CD4-positive, alpha-beta T cell treated with Interleukin-4 for 1 hour (primary cell): ENCODE measurements around the gene VASH1.
A peak's percentile ranks its signal among the peaks of the same experiment; 100 is the strongest.

ENCODE experiments used
- DNase-seq, 2 donors: peaks; one replicate each; pipeline ENCODE4 v3.0.0-alpha.2; 2020 to 2022

The VASH1 gene

DNA sequence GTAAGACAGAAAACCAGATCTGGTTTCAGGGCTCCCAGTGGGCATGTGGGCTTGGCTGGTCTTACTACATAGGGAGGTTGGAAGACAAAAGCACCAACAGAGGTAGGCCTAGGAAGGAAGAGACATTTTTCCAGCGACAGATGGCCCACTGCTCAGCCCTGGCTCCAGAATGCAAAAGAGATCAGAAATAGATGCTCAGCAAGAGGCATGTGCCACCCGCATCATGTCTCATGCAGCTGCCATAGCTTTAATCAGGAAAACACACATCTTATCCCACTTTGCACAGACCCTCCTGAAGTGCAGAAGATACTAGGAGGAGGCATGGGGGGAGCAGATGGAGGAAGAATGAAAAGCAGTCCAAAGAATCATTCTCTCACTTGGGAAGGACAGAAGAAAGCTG, 25.3 kb downstream of the VASH1 start:
- no peak for DNase-seq

DNA sequence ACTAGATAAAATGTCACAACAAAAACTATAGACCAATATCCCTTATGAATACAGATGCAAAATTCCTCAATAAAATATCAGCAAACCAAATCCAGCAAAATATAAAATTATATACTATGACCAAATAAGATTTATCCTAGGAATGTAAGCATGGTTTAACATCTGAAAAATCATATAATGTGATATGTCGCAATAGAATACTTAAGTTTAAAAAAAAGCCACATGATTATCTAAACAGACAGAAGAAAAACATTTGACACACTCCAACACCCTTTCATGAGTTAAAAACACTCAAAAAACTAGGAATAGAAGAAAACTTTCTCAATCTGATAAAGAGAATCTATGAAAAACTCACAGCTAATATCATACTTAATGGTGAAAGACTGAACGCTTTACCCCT, 31.2 kb downstream of the VASH1 start:
- no peak for DNase-seq

DNA sequence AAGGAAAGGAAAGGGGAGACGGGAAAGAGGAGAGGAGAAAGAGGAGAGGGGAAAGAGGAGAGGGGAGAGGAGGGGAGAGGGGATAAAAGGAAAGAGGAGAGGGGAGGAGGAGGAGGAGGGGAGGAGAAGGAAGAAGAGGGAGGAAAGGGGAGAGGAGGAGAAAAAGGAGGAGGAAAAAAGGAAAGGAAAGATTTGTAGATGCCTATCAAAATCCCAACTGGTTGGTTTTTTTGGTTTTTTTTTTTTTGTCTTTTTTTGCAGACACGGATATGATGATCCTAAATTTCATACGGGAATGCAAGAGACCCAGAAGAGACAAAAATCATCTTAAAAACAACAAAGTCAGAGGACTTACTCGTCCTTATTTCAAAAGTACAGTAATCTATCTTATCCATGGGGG, 32.1 kb downstream of the VASH1 start:
- no peak for DNase-seq

DNA sequence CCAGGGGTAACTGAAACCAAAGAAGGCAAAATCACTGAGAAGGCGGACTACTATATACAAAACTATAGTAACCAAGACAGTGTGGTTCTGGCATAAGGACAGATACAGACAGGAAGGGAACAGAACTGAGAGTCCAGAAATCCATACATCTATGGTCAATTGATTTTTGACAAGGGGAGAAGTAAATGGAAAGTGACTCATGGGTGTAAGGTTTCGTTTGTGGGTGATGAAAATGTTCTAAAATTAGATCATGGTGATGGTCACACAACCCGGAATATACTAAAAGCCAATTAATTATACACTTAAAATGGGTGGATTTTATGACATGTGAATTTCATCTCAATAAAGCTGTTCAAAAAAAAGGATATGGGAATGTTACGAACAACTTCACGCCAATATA, 32.7 kb downstream of the VASH1 start:
- no peak for DNase-seq

DNA sequence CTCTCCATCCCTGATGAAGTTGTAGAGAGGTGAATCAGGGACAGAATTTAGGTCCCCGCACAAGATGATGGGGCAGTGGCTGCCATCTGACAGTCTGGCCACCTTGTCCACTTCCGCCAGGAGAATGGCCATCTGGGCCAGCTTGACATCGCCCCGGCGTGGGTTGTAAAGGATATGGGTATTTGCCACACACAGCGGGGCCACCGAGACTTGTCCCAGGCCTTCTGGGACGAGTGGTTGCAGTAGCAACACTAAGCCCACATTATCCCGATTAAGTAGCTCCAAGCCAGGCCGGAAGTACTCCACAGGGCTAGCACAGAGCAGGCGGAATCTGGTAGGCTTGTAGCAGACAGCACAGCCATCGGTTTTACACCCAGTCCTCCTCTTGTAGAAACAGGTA, 45.2 kb downstream of the VASH1 start:
- no peak for DNase-seq

DNA sequence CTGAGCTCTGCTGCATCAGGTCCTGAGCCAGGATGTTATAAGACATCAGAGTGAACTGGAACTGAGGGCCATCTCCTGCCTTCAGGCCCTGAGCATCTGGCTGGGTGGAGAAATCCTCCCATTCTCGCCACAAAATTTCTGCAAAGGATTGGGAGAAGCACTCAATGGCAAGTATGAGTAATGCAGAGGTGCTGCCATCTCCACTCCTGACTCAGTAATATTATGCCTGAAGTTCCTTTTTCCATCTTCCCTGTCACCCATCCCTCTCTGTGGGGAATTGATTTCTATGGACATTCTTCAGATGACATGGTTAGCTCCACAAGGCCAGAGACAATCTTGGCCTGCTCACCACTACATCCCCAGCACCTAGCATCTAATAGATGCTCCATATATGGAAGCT, 46.7 kb downstream of the VASH1 start:
- no peak for DNase-seq

DNA sequence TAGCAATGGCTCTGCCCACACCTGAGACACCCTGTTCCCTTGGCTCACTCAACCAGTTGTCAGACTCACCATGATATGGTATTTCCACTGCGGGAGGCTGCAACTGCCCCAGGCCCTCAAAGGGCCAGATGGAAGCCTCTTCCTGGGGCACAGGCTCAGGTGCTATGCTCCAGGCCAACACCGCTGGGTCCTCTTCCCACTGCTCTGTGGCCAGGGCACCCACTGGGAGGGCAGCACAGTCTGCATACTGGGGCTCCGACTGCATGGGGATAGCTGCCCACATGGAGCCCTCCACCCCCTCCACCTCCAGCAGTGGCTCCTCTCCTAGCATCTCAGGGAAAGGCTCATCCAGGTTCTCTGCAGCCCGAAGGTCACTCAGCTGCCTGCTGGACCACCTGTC, 47.7 kb downstream of the VASH1 start:
- no peak for DNase-seq

DNA sequence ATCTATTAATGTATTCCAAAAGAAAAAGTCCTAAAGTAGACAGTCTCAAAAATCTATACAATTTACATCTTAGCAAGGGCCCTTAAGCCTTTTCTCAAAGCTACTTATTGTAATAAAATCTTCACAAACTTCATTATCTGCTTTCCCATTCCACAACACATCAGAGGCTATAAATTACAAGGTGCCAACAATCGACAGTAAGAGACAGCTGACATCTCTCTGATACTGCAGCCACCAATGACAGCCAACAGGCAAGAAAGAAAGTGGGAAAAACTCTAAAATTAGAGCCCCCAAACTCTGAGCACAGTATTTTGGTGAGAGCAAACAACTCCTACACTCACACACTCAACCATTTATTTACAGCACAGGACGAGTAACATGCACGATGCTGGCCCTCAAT, 49.3 kb downstream of the VASH1 start:
- DNase-seq: no peak

DNA sequence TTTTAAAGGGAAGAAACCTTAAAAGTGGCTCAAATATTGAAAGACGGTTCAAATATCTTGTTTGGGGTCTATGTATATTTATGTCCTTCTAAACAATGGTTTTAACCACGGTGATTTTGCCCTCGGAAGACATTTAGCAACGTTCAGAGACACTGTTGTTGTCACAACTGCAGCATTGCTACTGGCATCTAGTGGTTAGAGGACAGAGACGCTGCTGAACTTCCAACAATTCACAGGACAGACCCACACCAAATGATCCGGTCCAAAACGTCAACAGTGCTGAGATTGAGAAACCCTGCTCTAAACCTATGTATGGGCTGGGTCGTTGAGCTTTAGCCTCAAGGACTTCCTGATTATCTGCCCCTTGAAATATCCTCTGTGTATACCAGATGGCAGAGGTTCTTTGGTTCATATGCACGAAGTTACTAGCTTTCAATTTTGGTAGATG, 49.7 kb downstream of the VASH1 start:
- peak; percentile 32 to 44 for DNase-seq

DNA sequence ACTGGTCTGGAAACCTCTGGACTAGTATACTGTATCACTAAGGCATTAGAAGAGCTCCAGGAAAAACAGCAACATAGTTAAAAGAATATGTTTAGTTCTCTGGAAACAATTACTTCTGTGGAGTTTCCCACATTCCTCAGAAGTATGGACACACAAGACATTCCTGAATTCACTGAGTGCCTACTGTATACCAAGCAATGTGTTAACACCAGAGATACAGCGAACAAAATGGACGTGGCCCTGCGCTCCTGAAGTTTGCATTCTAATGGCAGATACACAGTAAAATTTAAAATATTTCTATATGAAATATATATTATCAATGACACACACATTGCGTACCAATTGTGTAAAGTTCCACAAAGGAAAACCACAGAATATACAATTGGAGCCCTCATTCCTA, 50.3 kb downstream of the VASH1 start:
- DNase-seq: no peak

DNA sequence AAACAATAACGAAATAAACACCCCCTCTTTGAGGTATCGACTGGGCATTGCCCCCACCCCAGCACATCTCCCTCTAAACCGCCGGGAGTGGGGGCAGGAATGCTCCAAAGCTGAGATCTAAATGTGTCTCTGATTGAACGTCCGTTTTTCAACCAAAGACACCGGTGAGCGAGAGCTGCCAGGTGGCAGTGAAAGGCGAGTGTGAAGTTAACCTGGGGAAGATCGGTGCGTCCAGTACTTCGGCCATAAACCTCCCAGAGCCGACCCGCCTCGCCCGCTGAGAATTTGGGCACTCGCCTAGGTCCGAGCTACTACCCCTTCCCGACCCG, 50.8 kb downstream of the VASH1 start:
- DNase-seq: no peak

DNA sequence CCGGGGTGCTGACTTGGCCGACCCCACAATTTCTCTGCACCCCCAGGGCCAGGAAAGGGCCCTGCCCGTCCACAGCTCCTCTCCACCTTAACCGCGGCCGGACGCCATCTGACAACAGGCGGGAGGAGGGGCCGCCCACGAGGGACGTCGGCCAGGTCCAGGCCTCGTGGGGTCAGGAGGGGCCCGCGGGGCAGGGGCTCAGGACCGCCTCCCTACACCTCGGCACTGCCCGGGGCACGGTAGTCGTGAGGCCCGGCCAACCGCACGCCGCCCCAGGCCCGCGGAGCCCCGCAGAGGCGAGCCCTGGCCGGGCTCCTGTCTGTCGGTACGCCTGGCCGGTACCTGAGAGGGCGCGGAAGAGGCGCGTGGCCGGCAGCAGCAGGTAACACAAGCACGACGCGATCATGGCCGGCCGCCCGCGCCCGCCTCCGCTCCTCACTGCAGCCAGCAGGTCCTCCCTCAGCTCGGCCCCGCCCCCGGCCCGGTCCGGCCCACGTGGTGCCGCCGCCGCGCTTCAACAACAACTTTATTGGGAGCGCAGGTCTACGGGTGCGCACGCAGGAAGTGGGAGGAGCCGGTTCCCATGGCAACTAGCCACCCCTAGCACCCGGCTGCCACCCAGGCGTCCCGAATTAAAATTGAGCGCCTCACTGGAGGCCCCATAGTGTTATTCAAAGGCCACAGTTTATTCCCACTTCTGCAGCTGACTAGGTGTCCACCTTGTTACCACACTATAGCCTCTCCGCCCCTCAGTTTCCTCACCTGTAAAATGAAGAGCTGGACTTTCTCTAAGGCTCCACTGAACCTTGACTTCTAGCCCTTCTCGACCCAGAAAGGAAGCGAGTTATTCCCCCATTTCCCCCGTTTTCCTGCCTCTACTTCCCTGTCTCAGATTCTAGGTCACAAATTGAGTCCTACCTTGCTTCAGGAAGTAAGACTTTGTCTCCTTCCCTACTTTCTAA, 51.4 kb downstream of the VASH1 start, which contains the start of gene ANGEL1:
TSS of gene ANGEL1 (minus strand) at position 461 of the 962 bp plus-strand sequence. CDS start at position 406, 55 bp downstream.
- peak; percentile 97 to 98 for DNase-seq

DNA sequence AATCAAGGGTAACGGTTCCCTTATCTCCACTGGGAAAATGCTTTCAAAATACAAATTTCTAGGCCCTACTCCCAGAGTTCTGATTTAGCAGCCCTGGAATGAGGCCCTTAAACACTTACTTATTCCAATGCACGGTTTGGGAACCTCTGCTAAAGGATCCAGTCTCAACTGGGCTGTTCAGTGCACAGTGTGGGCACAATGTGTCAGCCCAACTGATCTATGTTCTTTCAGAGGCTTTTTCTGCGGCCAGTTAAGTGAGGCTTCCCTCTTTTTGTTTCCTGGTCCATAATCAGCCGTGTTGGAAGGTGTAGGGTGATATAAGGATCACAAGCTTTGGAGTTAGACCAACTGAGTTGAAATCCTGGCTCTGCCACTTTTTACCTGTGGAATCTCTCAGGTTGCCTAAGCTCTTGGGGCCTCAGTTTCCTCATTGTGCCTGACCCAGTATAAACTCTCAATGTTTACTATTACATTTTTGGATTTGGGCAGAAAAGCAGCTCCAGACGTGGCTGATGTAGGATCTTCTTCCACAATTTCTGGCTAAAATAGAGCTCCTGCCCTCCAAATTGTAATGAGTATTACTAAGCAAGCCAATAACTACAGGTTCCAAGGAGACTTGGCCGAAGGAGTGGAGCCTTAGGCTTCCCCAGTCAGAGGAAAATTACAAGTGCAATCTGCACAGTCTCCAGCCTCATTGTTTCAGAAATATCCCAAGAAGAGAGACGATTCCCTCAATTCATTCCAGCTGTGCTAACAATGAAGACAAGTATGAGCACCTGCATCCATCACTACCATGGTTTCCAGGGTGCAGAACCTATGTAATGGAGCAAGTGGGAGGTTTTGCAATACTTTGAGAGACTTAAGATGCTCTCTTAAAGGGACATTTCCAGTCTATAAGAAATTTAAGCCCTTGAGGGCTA, 53.7 kb downstream of the VASH1 start:
- no peak for DNase-seq

DNA sequence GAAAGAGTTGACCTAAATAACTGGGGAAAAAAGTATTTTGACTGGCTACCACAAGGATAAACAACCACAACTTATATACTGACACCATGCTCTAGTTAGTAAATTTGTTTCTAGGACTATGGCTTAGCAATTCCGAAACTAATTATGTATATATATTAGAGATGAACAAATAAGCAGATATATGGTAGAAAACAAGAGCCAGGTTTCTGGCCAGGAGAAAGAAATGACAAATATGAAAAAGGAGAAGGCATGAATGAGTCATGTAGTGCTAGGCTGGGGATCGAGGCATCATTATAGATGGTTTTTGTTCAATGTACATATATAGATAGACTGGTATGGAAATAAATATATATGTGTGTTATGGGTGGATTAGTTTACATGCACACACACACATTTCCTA, 59.4 kb downstream of the VASH1 start:
- DNase-seq: no peak

DNA sequence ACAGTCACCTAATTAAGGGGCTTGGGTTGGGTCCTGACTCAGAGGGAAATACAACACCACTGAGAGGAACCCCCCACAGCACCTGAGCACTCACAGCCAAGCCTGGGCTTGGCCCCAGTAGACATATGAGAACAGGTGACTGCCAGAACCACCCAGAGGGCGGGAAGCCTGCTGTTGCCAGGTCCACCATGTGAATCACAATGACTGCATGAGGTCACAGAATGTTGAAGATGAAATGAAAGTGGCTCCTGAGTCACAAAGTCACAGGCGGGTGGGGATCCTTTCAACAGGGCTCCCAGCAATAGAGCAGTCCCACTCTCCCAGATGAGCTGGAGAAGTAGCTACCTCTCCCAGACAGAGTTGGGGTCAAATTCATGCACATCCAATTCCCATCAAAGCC, 64.9 kb downstream of the VASH1 start, which contains the start of gene LRRC74A:
TSS of gene LRRC74A (plus strand) at position 287 of the 400 bp plus-strand sequence. CDS start 290 bp downstream, outside the sequence.
- no peak for DNase-seq

DNA sequence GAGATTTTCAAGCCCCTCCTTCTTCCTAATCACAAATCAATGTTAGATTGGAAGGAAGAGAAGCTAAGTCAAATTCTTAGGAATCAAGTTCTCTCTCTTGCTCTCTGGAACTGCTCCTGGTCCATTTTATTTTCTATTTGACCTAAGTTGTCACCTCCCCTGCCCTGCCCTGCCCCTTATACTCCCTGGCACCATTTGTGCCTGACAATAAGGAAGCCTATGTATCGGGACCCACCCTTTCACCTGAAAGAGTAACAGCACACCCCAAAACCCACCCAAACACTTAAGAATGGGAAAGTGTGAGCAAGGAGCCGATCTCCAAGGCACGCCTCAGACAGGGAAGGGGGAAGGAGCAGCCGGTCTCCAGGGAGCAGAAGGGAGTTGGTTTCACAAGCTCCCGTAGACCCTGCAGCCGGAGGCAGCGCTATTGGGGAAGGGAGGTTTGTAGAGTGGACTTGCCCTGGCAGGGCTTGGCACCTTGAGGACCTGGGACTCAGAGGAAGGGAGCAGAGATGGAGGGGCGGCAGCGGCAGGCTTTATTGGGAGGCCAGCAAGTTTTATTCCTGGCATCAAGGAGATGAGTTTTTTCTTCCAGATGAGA, 66.5 kb downstream of the VASH1 start:
- DNase-seq: no peak

DNA sequence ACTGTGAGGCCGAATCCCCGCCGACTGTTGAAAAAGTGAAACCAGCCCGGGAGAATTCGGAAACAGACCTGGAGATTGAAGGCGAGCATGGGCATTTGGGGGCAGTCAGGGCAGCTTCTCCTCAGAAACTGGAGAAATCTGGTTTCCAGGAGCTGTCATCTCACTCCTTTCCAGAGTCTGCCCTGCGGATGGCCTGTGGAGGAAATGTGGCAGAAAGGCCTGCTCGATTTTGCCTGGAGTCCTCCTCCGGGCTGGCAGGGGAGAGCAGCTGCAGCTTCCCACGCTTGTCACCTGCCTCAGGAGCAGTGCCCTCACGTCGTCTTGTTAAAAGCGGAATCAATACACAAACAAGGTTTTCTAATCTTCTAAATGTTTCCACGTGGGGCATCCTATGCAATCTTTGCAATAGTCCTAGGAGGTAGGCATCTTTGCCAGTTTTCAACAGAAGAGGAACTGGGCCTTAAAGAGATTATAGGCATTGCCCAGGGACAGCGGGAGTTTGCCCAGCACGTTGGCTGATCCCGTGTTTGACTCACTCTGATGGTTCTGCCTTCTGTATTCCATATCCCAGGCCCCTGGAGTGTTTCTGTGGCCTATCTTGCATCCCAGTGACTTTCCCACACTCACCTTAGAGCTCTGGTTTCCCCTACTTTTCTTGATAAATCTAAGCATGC, 67.2 kb downstream of the VASH1 start:
- DNase-seq: no peak

DNA sequence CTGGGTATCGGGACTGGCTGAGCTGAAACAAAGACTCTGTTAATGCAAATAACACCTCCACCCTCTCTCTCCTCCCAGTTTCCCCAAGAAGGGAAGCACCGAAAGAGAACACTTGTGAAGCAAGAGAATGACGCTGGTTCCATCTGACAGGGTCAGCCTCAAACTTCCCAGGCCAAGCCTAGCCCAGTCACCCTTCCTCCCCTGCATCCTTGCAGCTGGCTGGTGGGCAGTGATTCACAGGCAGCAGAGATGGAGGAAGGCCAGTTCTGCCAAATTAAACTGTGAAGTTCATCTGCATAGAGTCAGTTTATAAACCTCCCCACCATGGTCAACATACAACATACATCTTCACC, 67.7 kb downstream of the VASH1 start:
- DNase-seq: peak in 1 of 2 donors; percentile 20

DNA sequence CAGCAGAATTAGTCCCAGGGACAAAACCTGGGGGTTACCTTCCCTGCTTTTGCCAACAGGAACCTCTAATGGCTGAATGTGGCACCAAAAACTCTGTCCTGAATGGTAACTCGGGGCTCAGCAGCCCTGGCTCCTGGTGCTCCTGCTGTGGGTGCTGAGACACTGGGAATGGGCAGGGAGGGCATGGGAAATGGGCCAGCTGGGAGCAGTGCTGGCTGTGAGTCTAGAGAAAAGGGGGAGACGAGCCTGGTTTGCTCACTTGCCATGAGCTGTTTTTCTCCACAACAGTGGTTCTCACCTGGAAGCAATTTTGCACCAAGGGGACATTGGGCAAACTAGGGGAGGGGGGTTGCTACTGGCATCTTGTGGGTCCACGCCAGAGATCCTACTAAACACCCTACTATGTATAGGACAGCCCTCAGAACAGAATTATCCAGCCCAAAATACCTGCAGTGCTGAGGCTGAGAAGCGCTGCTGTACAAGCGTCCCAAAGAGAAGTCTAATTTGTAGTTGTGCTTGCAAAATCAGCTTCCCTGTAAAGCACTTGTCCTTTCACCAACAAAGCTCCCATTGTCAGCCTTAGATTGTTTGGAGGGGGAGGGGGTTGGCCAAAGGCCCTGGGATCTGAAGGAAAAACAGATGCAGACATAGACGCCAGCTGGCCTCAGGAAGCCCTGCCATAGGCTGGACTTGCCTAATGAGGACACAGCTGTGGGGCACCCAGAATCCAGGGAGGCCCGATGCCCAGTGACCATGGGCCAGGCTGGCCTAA, 68.6 kb downstream of the VASH1 start:
- no peak for DNase-seq

DNA sequence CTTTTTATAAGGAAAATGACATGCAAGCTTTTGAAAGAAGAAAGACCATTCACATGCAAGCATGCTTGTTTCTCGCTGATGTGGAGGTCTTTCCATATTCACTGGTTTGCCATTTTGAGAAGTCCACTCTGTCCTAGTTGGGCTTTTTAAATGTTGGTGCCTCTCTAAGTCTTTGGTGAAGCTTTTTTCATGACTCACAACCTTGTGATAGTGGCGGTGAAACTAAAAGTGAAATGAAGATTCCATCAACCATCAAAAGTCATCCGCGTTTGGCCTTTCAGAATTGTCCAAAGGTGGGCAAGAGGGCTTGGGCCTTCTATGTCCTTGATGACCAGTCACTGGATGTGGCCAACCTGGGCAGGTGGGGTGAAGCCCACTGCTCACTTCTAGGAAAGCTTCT, 69.3 kb downstream of the VASH1 start:
- DNase-seq: no peak

DNA sequence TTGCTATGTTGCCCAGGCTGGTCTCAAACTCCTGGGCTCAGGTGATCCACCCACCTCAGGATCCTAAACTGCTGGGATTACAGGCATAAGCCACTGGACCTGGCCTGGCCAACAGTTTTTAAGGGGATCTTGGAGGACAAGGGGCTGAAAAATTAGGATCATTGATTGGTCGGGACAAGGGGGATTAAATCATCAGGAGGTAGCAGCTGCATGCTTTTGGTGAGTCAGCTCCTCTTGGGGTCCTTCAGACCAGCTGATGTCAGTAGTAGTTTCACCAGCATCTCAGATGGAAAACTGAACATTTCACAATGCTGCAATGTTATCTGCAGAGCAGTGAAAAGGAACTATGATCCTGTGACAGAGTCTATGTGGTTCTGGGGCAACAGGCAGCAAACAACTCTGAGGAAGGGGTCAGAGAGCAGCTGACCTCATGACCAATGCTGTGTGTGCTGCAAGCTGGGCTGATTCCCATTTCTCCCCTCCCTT, 71.3 kb downstream of the VASH1 start:
- DNase-seq: peak in 1 of 2 donors; percentile 11
